Measurements from ENCODE around the gene MRPL51. TPM values are rescaled to one million over a fixed set of nuclear protein-coding genes. Genes with fewer than 3 reads are reported as not detected.

MRPL51 gene
- total and polyA plus RNA-seq, 9 of the 15 experiments (the other 6 are each of a cell fraction or from before 2014, with no cell fraction given), result 127 to 727 (median 208) TPM

GRCh38 chr12:6523708-6524107, 30.6 kb upstream of the MRPL51 start:
- Histone ChIP-seq H3K4me1 (replicated peaks in 1 of 2; ENCODE audit: control insufficient read depth in 2 of 2, insufficient read depth in 2 of 2, low read length in 2 of 2) (no peaks in the 10 kb centered on the region), H3K27me3 (ENCODE audit: control insufficient read depth in 2 of 2, insufficient read depth in 2 of 2, low read length in 2 of 2) (no peaks in the 10 kb centered on the region), H4K20me1 (replicated peaks; ENCODE audit: control insufficient read depth, insufficient read depth, low read length) (no peaks in the 10 kb centered on the region), H3K4me2 (ENCODE audit: insufficient read depth, low read length) (no peak overlapping the region), H3K27ac (ENCODE audit: extremely low read depth, low read depth, low read length) (no peak overlapping the region), H3K9me3 (replicated peaks; ENCODE audit: control insufficient read depth, insufficient read depth, low read depth, low read length) (no peaks in the 10 kb centered on the region), H3K9ac (ENCODE audit: insufficient read depth in 1 of 2, low read depth in 2 of 2, low read length in 2 of 2) (no peak overlapping the region), H2AFZ (ENCODE audit: low read depth, low read length) (no peak overlapping the region), H3K79me2 (ENCODE audit: control insufficient read depth, insufficient read depth, low read length) (no peaks in the 10 kb centered on the region), H3K9me1 (ENCODE audit: control insufficient read depth, insufficient read depth, low read length) (no peaks in the 10 kb centered on the region), H3K36me3 (ENCODE audit: control insufficient read depth, insufficient read depth, low read length) (peaks cover 96% of the 10 kb centered on the region), H3K4me3 (no peak overlapping the region)
- FAIRE-seq, result no peak
- TF ChIP-seq RFX1 (IDR thresholded peaks at IDR 0.05) (peak; percentile 15; the same call in 1 of the 2 replicates), HEY1 (CRISPR knock-in tag; IDR thresholded peaks at IDR 0.05; ENCODE audit: borderline replicate concordance) (no peak)
- ChIA-PET POLR2A (interaction anchor here (0.7 to 1.4 kb wide), 5 partner anchors 9 to 40 kb away, joined by 3 to 6 read pairs (median 3); no protein-coding TSS in a partner anchor), CTCF (ENCODE audit: low intra/inter-chr PET ratio) (no interaction called here)
- in situ Hi-C loops (cut with MboI) (no loop called here), intact Hi-C loops (cut with micrococcal nuclease) (no loop called here)
- ATAC-seq, result no peak
- no TSS peak for BruUV-seq (replicated peaks)
- 91% methylated on average over 3 of the region's 3 CpGs for WGBS (ENCODE audit: insufficient coverage, low coverage, missing lambda C conversion rate)
- no peak for DNase-seq (ENCODE audit: extremely low read depth in 1 of 4, low spot score in 3 of 4)

- peaks cover 96% of the 10 kb centered on the region for H3K36me3 ChIP-seq (ENCODE audit: control insufficient read depth, insufficient read depth, low read length)
- no peaks in the 10 kb centered on the region for H3K9me3 ChIP-seq (replicated peaks; ENCODE audit: control insufficient read depth, insufficient read depth, low read depth, low read length)
- FAIRE-seq (no peak), DNase-seq (ENCODE audit: extremely low read depth in 1 of 4, low spot score in 3 of 4) (no peak), ATAC-seq (no peak)
- H3K9me1 ChIP-seq (ENCODE audit: control insufficient read depth, insufficient read depth, low read length), result no peaks in the 10 kb centered on the region
- H3K4me3 ChIP-seq, result no peak overlapping the region
- ChIA-PET POLR2A (no interaction called here), CTCF (ENCODE audit: low intra/inter-chr PET ratio) (no interaction called here)
- no peaks in the 10 kb centered on the region for H4K20me1 ChIP-seq (replicated peaks; ENCODE audit: control insufficient read depth, insufficient read depth, low read length)
- no peak overlapping the region for H3K27ac ChIP-seq (ENCODE audit: extremely low read depth, low read depth, low read length)
- no peak for TF ChIP-seq PHB2 (IDR thresholded peaks at IDR 0.05; ENCODE audit: low read depth)
- TF ChIP-seq ZNF121 (CRISPR knock-in tag; conservative IDR thresholded peaks at IDR 0.05), result peak; percentile 46
- H3K4me1 ChIP-seq (replicated peaks in 1 of 2; ENCODE audit: control insufficient read depth in 2 of 2, insufficient read depth in 2 of 2, low read length in 2 of 2), result no peaks in the 10 kb centered on the region
- BruUV-seq (replicated peaks), result no TSS peak
- H3K9ac ChIP-seq (ENCODE audit: insufficient read depth in 1 of 2, low read depth in 2 of 2, low read length in 2 of 2), result no peak overlapping the region
- no peaks in the 10 kb centered on the region for H3K79me2 ChIP-seq (ENCODE audit: control insufficient read depth, insufficient read depth, low read length)
- H3K4me2 ChIP-seq (ENCODE audit: insufficient read depth, low read length), result no peak overlapping the region
- intact Hi-C loops (cut with micrococcal nuclease), result no loop called here
- in situ Hi-C loops (cut with MboI), result no loop called here
- WGBS (ENCODE audit: insufficient coverage, low coverage, missing lambda C conversion rate), result 91% methylated on average over 10 of the region's 10 CpGs
- H2AFZ ChIP-seq (ENCODE audit: low read depth, low read length), result no peak overlapping the region
- no peaks in the 10 kb centered on the region for H3K27me3 ChIP-seq (ENCODE audit: control insufficient read depth in 2 of 2, insufficient read depth in 2 of 2, low read length in 2 of 2)
Observed at GRCh38 chr12:6522193-6522592, 29.1 kb upstream of the MRPL51 start.
